RCC 7860 (cell line): Measurements from ENCODE around the gene ZNF317.

Experiments
- DNase-seq: peaks from one replicate; pipeline ENCODE4 v3.0.0-alpha.2; 2015; ENCODE audit warnings: low spot score
- FAIRE-seq: peaks from 2 replicates; lab custom pipeline; 2012; peaks lifted over from hg19 to GRCh38; lab: Jason Lieb, UNC

ZNF317 gene

GRCh38 chr19:9140159-9140874 is at the start of gene ZNF317:
Gene ZNF317 (plus strand): TSS chr19:9140397. CDS start chr19:9156017, 15,620 bp downstream.
- DNase-seq (peak; percentile 76), FAIRE-seq (peak; percentile 75)

- FAIRE-seq: no peak
- no peak for DNase-seq
Measured at GRCh38 chr19:9107375-9107774, 32.8 kb upstream of the ZNF317 start, which contains the start of gene OR7G2. Gene OR7G2 (minus strand): TSS chr19:9107475. CDS start chr19:9103243, 4,232 bp downstream.

DNA sequence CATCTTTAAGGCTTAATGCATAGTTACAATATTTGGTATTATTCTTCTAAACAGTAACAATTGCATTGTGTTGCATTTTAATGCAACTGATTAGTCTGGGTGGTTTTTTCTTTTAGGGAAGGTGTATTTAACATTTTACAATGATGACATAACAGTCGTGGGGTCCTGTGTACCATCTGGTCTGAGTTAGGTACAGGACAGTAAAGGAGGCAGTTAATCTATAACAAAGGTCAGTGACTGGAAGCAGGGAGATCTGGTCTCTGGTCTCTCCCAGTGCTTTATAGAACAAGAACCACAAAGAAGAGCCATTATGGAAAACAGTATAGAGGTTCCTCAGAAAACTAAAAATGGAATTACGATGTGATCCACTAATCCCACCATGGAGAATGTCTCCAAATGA is 30.2 kb upstream of the ZNF317 start:
- FAIRE-seq: no peak
- no peak for DNase-seq

- no peak for FAIRE-seq
- DNase-seq: no peak
Measured at GRCh38 chr19:9115307-9115813, 24.8 kb upstream of the ZNF317 start, which contains the start of gene OR7G1. Gene OR7G1 (minus strand): TSS chr19:9115763. CDS start chr19:9115763, 0 bp downstream.

GRCh38 chr19:9116547-9116946 is 23.6 kb upstream of the ZNF317 start:
- DNase-seq: no peak
- FAIRE-seq: no peak

GRCh38 chr19:9126900-9127405 is 13.2 kb upstream of the ZNF317 start, which contains the start of gene OR7G3:
Gene OR7G3 (minus strand): TSS chr19:9126950. CDS start chr19:9126950, 0 bp downstream.
- FAIRE-seq (no peak), DNase-seq (no peak)

DNA sequence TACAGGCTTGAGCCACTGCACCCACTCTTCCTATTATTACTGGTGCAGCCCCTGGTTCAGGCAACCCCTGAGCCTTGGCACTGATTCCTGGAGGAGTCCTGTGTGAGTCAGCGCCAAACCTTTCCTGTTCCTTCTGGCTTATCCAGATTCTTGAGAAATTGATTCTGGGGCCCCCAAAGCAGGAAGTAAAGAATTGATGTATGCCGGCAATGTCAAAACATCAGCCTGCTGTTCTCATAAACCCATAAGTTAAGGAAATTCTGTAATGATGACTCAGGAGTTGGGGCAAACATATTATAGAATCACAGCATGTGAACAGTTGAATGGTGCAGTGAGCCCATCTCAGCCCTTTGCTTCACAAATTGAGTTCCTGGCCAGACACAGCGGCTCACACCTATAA is 12.0 kb upstream of the ZNF317 start:
- no peak for FAIRE-seq
- no peak for DNase-seq

DNA sequence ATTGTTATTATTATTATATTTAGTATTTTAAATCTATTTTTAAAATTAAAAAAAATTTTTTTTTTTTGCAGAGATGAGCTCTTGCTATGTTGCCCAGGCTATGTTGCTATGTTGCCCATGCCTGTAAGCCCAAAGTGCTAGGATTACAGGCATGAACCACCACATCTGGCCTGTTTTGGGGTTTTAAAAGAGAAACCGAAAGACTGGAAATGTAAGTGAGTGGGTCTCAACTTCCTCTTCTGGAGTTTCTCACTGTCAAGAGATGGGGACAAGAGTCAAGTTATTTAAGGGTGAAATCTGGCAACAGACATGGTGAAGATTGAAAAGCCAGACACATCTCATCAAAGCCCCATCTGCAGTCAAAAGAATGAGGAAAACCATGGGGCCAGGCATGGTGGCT is 9.2 kb upstream of the ZNF317 start:
- no peak for FAIRE-seq

DNA sequence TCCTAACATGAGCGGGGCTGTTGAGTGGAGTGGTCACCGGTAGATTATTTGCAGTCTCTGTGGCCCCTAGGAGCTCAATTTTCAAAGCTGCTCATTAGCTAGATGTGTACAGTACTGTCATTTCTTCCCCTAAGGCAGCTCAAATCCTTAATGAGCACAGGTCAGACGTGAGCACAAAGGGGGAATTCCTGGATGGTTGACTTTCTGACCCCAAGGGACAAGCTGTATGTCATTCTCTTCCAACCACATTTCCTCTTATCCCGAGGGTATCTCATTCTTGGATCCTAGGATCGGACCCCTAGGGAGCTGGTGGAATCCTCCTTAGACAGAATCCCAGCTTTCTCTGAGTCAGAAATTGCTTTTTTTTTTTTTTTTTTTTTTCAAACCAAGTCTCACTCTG is 7.8 kb upstream of the ZNF317 start:
- DNase-seq (peak; percentile 27), FAIRE-seq (no peak)

More for the DNA sequence above, 9.2 kb upstream of the ZNF317 start:
- no peak for DNase-seq

- DNase-seq (no peak), FAIRE-seq (peak; percentile 58)
Measured at GRCh38 chr19:9139609-9140158, 513 bp upstream of the ZNF317 start.

DNA sequence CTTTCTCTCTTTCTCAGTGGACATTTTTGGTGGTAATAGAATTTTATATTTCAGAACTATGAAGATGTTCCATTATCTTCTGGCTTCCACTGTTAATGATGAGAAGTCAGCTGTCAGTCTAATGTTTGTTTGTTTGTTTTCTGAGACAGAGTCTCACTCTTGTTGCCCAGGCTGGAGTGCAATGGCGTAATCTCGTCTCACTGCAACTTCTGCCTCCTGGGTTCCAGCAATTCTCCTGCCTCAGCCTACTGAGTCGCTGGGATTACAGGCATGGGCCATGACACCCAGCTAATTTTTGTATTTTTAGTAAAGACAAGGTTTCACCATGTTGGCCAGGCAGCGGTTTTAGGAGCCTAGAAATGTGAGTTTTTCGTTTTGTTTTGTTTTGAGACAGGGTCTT is 4.7 kb downstream of the ZNF317 start:
- no peak for FAIRE-seq

GRCh38 chr19:9146882-9147281 is 6.7 kb downstream of the ZNF317 start:
- FAIRE-seq: no peak
- DNase-seq: no peak

More for the DNA sequence above, 4.7 kb downstream of the ZNF317 start:
- DNase-seq: no peak

GRCh38 chr19:9148697-9149096 is 8.5 kb downstream of the ZNF317 start:
- DNase-seq: no peak
- no peak for FAIRE-seq

GRCh38 chr19:9149997-9150396 is 9.8 kb downstream of the ZNF317 start:
- FAIRE-seq: no peak
- DNase-seq: no peak

DNA sequence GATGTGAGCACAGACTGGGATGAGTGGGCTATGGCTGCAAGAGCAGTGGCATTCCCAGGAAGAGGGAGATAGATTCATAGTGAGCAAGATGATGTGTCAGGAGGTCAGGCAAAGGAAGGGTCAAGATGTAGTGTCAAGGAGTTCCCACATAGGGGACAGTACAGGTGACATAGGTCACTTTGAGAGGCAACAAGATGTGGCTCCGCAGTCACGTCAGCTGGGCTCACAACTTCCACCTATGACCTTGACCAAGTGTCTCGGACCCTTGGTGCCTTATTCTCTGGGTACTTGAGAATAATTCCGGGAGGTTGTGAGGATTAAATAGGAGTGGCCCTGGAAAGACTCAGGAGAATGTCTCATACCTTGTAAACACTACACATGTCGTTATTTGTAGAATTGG is 10.5 kb downstream of the ZNF317 start:
- no peak for DNase-seq
- no peak for FAIRE-seq

DNA sequence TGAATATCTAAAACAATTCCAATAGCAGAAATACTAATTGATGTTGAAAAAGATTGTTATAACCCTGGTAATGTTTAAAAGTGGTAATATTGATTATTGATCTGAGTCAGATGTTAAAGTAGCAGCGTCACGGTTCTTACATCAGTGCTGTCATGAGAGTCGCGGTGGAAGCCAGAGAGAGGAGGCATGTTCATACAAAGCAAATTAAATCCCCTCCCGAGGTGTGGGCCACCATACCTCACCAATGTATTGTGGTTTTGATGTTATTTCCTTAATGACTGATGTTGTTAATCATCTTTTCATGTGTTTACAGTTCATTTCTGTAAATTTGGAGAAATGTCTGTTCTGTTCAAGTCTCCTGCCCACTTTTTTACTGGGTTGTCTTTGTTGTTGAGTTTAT is 11.2 kb downstream of the ZNF317 start:
- FAIRE-seq (no peak), DNase-seq (no peak)

GRCh38 chr19:9155591-9155990 is 15.4 kb downstream of the ZNF317 start:
- DNase-seq: no peak
- FAIRE-seq: no peak

- FAIRE-seq (no peak), DNase-seq (no peak)
Measured at GRCh38 chr19:9156304-9156703, 16.1 kb downstream of the ZNF317 start.

DNA sequence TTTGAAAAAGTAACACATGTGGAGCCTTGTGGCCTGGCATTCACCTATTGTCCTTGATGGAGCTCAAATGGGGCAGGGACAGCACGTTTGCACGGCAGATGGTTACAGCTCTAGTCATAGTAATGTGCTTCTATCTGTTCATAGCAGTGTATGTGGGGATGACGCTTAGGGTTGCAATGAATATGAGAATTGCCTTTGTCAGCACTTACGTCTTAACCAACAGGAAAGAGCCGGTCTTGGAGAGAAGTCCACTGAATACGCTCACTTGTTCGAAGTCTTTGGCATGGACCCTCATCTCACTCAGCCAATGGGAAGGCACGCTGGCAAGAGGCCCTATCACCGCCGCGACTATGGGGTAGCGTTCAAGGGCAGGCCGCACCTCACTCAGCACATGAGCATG is 19.7 kb downstream of the ZNF317 start:
- no peak for DNase-seq
- no peak for FAIRE-seq

GRCh38 chr19:9161427-9161826 is 21.2 kb downstream of the ZNF317 start:
- FAIRE-seq: no peak
- DNase-seq: no peak

DNA sequence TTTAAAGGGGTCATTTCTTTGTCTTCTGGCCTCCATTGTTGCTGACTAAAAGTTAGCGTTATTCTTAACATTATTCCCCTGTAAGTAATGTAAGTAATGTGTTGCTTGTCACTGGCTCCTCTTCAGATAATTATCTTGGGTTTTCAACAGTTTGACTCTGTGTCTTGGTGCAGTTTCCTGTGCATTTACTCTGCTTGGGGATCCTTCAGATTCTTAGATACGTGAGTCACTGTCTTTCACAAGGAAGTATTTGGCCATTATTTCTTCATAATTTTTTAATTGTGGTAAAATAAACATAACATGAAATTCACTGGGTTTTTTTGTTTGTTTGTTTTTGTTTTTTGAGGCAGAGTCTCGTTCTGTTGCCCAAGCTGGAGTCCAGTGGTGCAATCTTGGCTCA is 25.1 kb downstream of the ZNF317 start:
- DNase-seq (no peak), FAIRE-seq (no peak)

DNA sequence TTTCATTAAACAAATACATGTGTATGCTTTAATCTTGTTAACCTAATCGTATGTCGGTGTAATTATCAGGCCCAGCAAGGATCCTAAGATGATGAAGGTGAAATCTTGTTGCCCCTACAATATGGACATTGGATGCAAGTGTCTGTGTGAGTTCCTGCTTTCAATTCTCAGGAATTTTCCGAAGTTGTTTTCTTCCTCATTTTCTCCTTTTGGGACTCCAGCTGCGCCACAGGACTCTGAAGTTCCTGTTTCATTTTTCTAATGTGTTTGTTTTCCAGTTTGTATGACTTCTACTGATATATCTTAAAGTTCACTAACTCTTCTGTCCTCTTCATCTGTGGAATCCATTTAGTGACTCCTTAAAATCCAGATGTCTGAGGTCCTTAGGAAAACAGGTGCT is 26.6 kb downstream of the ZNF317 start:
- DNase-seq (no peak), FAIRE-seq (no peak)
